MCF 10A (cell line): Measurements from ENCODE around the gene CDH15. TPM values are rescaled to one million over a fixed set of nuclear protein-coding genes. Genes with fewer than 3 reads are reported as not detected.
"Not testable (repeated sequence)": the region's sequence is repeated elsewhere in the genome, so short reads cannot be mapped to it uniquely, and the experiment has no call there.

ENCODE experiments used
- BruUV-seq: library from RNA; stranded (reverse); fragments of 400-500 nt; replicated peaks from 2 replicates; lab custom pipeline; 2021; lab: Mats Ljungman, UMichigan
- CTCF ChIA-PET: fragments of 300-600 bp; sonication (Branson Sonifier 250); formaldehyde crosslinking; extraction: SDS; loops from one replicate; lab custom pipeline; 2021; ENCODE audit warnings: antibody characterized with exemption, inconsistent platforms; lab: Yijun Ruan, JAX
- POLR2A ChIA-PET: fragments of 300-600, 350-650 bp; sonication (Branson Sonifier 250); formaldehyde crosslinking; extraction: SDS; loops from one replicate; lab custom pipeline; 2020; ENCODE audit warnings: antibody characterized with exemption, inconsistent platforms; lab: Yijun Ruan, JAX
- DNase-seq: peaks from one replicate; pipeline ENCODE4 v3.0.0-alpha.2; 2018; ENCODE audit not compliant: unreplicated experiment
- H3K27ac Mint-ChIP-seq: one replicate; pipeline ENCODE4 v1.8.0; 2022; ENCODE audit warnings: mild to moderate bottlenecking, low read depth, mixed read lengths; ENCODE audit not compliant: unreplicated experiment
- H3K27me3 Mint-ChIP-seq: one replicate; pipeline ENCODE4 v1.8.0; 2022; ENCODE audit warnings: mixed read lengths; ENCODE audit not compliant: insufficient read depth, unreplicated experiment
- H3K36me3 Mint-ChIP-seq: one replicate; pipeline ENCODE4 v1.8.0; 2022; ENCODE audit warnings: mild to moderate bottlenecking, moderate library complexity, mixed read lengths; ENCODE audit not compliant: insufficient read depth, unreplicated experiment
- H3K4me1 Mint-ChIP-seq: one replicate; pipeline ENCODE4 v1.8.0; 2022; ENCODE audit warnings: mixed read lengths; ENCODE audit not compliant: insufficient read depth, unreplicated experiment
- H3K4me3 Mint-ChIP-seq: one replicate; pipeline ENCODE4 v1.8.0; 2022; ENCODE audit warnings: mild to moderate bottlenecking, moderate library complexity, mixed read lengths; ENCODE audit not compliant: unreplicated experiment
- H3K9me3 Mint-ChIP-seq: one replicate; pipeline ENCODE4 v1.8.0; 2022; ENCODE audit warnings: mixed read lengths; ENCODE audit not compliant: unreplicated experiment
- CTCF ChIP-seq: fragments of 200-600 bp; IDR thresholded peaks from one replicate; pipeline ENCODE4 v1.8.0; 2022; ENCODE audit warnings: antibody characterized with exemption, mild to moderate bottlenecking; ENCODE audit not compliant: unreplicated experiment
- intact Hi-C: fragments of 100-400 bp; cut with micrococcal nuclease; formaldehyde crosslinking; loops from 2 replicates; pipeline ENCODE4 v1.14.1; 2022
- total RNA-seq: library from RNA; stranded (reverse); gene quantifications from 2 replicates; pipeline ENCODE4 v1.2.3, GENCODE V29; 2022

Gene CDH15
- total RNA-seq, 1 experiment from 2014 or later, result not detected

DNA sequence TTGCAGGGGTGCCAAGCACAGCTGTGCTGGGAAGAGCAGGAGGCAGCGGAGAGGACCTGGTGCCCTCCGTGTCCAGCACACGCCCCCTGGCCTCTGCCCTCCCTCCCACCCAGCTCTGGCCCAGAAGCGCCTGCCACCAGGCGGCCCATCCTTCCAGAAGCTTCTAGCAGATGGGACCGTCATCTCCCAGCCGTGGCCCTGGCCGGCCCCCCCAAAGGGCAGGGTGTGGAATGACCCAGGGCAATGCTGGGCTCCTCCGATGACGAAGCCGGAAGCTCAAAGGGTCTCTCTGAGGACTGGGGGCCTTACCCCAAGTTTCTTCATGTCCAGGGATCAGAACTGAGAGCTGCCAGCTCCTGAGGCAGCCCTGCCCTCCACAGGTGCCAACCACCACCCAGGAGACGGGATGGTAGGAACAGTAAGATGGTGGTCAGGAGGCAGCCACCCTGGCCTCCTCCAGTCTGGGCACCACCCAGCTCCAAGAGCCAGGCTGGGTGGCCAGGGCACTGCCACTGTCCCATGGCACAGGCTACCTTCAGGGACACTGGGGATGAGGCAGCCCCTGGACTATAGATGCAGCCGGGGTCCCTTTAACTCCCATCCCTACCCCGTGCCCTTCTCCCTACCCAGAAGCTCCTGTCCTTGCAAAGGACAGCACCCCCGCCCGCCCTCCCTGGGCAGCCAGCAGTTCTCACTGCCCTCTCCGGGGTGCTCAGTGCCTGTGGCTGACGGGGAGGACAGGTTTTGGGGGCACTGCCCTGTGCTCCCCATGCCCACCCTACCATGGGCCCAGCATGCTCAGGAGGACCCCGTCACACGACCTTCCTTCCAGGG, 6.5 kb upstream of the CDH15 start:
- intact Hi-C loops, result no loop called here
- CTCF ChIA-PET, result interaction anchor here (0.6 to 0.7 kb wide), 3 partner anchors 353 to 1170 kb away, joined by 3 read pairs; no protein-coding TSS in a partner anchor
- BruUV-seq, result no TSS peak

GRCh38 chr16:89165681-89165979, 5.9 kb upstream of the CDH15 start:
- H3K36me3 Mint-ChIP-seq, H3K27me3 Mint-ChIP-seq, BruUV-seq, DNase-seq, H3K4me3 Mint-ChIP-seq, intact Hi-C loops, H3K9me3 Mint-ChIP-seq, H3K27ac Mint-ChIP-seq, H3K4me1 Mint-ChIP-seq: not testable (repeated sequence)
- ChIA-PET POLR2A (interaction anchor here (1.2 kb wide), 1 partner anchor 10 kb away, joined by 4 read pairs; no protein-coding TSS in a partner anchor), CTCF (interaction anchor here (0.6 kb wide), 1 partner anchor 353 kb away, joined by 3 read pairs; no protein-coding TSS in a partner anchor)

More for the DNA sequence above, 6.5 kb upstream of the CDH15 start:
- no peaks in the 10 kb centered on the region for H3K27me3 Mint-ChIP-seq
- TF ChIP-seq CTCF, result no peak
- no peak for DNase-seq
- peaks cover 7% of the 10 kb centered on the region for H3K4me1 Mint-ChIP-seq
- H3K36me3 Mint-ChIP-seq, result no peaks in the 10 kb centered on the region
- POLR2A ChIA-PET, result interaction anchor here (1.2 kb wide), 1 partner anchor 9 kb away, joined by 4 read pairs; no protein-coding TSS in a partner anchor
- no peak overlapping the region for H3K4me3 Mint-ChIP-seq
- H3K27ac Mint-ChIP-seq, result no peak overlapping the region
- no peaks in the 10 kb centered on the region for H3K9me3 Mint-ChIP-seq

DNA sequence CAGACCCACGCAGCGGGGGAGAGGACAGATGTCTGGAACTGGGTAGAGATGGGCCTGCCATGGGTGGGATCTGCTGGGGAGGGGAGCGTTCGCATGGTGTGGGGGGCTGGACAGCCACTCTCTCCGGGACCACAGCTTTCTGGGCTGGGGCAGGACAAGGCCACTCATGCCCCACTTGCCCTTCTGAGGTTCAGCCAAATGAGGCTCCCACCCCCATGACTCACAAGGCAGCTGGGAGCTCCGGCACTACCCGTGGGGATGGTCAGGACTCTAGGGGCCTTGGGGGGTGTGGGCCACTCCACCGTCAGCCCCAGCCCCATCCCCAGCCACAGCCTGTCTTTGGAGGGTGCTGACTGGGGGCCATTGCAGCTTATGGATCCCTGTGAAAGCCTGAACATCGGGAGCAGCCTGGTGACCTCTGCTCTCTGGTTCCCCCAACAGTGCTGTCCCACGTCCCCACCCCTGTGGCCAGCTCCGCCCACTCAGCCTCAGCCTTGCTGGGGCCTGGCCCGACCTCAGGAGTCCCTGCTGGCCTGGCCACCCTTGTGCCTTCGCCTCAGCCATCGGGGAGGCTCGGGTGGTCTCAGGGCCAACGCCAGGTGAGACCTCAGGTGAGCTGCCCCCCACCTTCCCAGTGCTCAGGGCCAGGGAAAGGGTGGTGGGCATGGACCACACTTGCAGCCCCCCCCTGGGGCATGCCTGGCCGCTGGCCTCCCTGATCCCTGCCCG, 4.7 kb upstream of the CDH15 start:
- CTCF ChIA-PET, result interaction anchor here (0.5 to 2.4 kb wide), 31 partner anchors 11 to 1386 kb away, joined by 3 to 13 read pairs (median 4); partner anchors contain the start of genes APRT, GALNS and TRAPPC2L
- Mint-ChIP-seq H3K27me3 (no peaks in the 10 kb centered on the region), H3K4me3 (no peak overlapping the region), H3K9me3 (no peaks in the 10 kb centered on the region), H3K36me3 (no peaks in the 10 kb centered on the region), H3K27ac (no peak overlapping the region), H3K4me1 (peaks cover 12% of the 10 kb centered on the region)
- POLR2A ChIA-PET, result interaction anchor here (1.1 kb wide), 1 partner anchor 354 kb away, joined by 8 read pairs; the partner anchor contains the start of gene APRT
- intact Hi-C loops, result loop anchor here (1.0 kb wide), 2 partner anchors 351 to 355 kb away; no protein-coding TSS in a partner anchor
- DNase-seq, result no peak
- no peak for TF ChIP-seq CTCF
- BruUV-seq, result no TSS peak

- H3K4me3 Mint-ChIP-seq, result no peak overlapping the region
- H3K9me3 Mint-ChIP-seq, result no peaks in the 10 kb centered on the region
- DNase-seq, result peak; percentile 77
- no TSS peak for BruUV-seq
- intact Hi-C loops, result loop anchor here (1.0 kb wide), 2 partner anchors 351 to 355 kb away; no protein-coding TSS in a partner anchor
- no peaks in the 10 kb centered on the region for H3K36me3 Mint-ChIP-seq
- H3K27ac Mint-ChIP-seq, result no peak overlapping the region
- POLR2A ChIA-PET, result interaction anchor here (1.1 kb wide), 1 partner anchor 355 kb away, joined by 8 read pairs; the partner anchor contains the start of gene APRT
- TF ChIP-seq CTCF, result peak; percentile 92
- CTCF ChIA-PET, result interaction anchor here (0.5 to 2.4 kb wide), 29 partner anchors 11 to 1387 kb away, joined by 3 to 13 read pairs (median 3); partner anchors contain the start of genes APRT, GALNS and TRAPPC2L
- peaks cover 12% of the 10 kb centered on the region for H3K4me1 Mint-ChIP-seq
- H3K27me3 Mint-ChIP-seq, result no peaks in the 10 kb centered on the region
Measured at GRCh38 chr16:89167425-89167941, 4.1 kb upstream of the CDH15 start.
